Type B pancreatic cell (in vitro differentiated cells): ENCODE results near the gene PDCD10. TPM values are rescaled to one million over a fixed set of nuclear protein-coding genes. Genes with fewer than 3 reads are reported as not detected.

ENCODE experiments used
- DNase-seq: peaks from one replicate; pipeline ENCODE4 v3.0.0; 2021; ENCODE audit warnings: mixed read lengths; ENCODE audit not compliant: unreplicated experiment; ENCODE audit errors: extremely low spot score
- H3K27ac Mint-ChIP-seq: 2 replicates; pipeline ENCODE4 v1.8.0; 2021; ENCODE audit warnings: mild to moderate bottlenecking, mixed read lengths
- H3K27me3 Mint-ChIP-seq: 2 replicates; pipeline ENCODE4 v1.8.0; 2021; ENCODE audit warnings: mixed read lengths
- H3K36me3 Mint-ChIP-seq: 2 replicates; pipeline ENCODE4 v1.8.0; 2021; ENCODE audit warnings: mixed read lengths
- H3K4me1 Mint-ChIP-seq: one replicate; pipeline ENCODE4 v1.8.0; 2021; ENCODE audit warnings: mixed read lengths; ENCODE audit not compliant: unreplicated experiment
- H3K4me3 Mint-ChIP-seq: 2 replicates; pipeline ENCODE4 v1.8.0; 2021; ENCODE audit warnings: mild to moderate bottlenecking, mixed read lengths
- H3K9me3 Mint-ChIP-seq: 2 replicates; pipeline ENCODE4 v1.8.0; 2021; ENCODE audit warnings: mixed read lengths
- total RNA-seq: library from RNA; stranded (reverse); gene quantifications from 2 replicates; pipeline ENCODE4 v1.2.1, GENCODE V29; 2021; ENCODE audit warnings: low replicate concordance
- TF ChIP-seq, protein P1 (sequence below): fragments of 200-600 bp; sonication (generic); conservative IDR thresholded peaks from 2 replicates; pipeline ENCODE4 v1.5.0; 2021; ENCODE audit warnings: antibody characterized with exemption, mild to moderate bottlenecking

The PDCD10 gene
- total RNA-seq, 1 donor from 2014 or later, result 43.3 TPM

- TF ChIP-seq, protein P1, sequence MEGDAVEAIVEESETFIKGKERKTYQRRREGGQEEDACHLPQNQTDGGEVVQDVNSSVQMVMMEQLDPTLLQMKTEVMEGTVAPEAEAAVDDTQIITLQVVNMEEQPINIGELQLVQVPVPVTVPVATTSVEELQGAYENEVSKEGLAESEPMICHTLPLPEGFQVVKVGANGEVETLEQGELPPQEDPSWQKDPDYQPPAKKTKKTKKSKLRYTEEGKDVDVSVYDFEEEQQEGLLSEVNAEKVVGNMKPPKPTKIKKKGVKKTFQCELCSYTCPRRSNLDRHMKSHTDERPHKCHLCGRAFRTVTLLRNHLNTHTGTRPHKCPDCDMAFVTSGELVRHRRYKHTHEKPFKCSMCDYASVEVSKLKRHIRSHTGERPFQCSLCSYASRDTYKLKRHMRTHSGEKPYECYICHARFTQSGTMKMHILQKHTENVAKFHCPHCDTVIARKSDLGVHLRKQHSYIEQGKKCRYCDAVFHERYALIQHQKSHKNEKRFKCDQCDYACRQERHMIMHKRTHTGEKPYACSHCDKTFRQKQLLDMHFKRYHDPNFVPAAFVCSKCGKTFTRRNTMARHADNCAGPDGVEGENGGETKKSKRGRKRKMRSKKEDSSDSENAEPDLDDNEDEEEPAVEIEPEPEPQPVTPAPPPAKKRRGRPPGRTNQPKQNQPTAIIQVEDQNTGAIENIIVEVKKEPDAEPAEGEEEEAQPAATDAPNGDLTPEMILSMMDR, result no peak
- H3K4me1 Mint-ChIP-seq, result no peaks in the 10 kb centered on the region
- H3K36me3 Mint-ChIP-seq, result peaks cover 74% of the 10 kb centered on the region
- no peak overlapping the region for H3K27ac Mint-ChIP-seq
- no peak overlapping the region for H3K4me3 Mint-ChIP-seq
- H3K27me3 Mint-ChIP-seq, result no peaks in the 10 kb centered on the region
- peaks cover 5% of the 10 kb centered on the region for H3K9me3 Mint-ChIP-seq
- no peak for DNase-seq
Observed at GRCh38 chr3:167714871-167715270, 19.8 kb downstream of the PDCD10 start.

- Mint-ChIP-seq H3K9me3 (peaks cover 5% of the 10 kb centered on the region), H3K4me3 (no peak overlapping the region), H3K27me3 (no peaks in the 10 kb centered on the region), H3K36me3 (peaks cover 70% of the 10 kb centered on the region), H3K27ac (no peak overlapping the region), H3K4me1 (peaks cover 3% of the 10 kb centered on the region)
- TF ChIP-seq, protein P1, result no peak
- no peak for DNase-seq
Observed at GRCh38 chr3:167712445-167712844, 22.2 kb downstream of the PDCD10 start.

DNA sequence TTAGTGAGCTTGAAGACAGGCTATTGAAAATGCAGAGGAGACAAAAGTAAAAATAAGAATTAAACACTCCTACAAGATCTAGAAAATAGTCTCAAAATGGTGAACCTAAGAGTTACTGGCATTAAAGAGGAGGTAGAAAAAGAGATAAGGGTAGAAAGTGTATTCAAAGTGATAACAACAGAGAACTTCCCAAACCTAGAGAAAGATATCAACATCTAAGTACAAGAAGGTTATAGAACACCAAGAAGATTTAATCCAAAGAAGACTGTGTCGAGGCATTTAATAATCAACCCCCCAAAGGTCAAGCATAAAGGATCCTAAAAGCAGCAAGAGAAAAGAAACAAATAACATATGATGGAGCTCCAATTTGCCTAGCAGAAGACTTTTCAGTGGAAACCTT lies 23.3 kb downstream of the PDCD10 start:
- Mint-ChIP-seq H3K27ac (no peak overlapping the region), H3K4me1 (peaks cover 3% of the 10 kb centered on the region), H3K4me3 (no peak overlapping the region), H3K9me3 (peaks cover 5% of the 10 kb centered on the region), H3K36me3 (peaks cover 70% of the 10 kb centered on the region), H3K27me3 (no peaks in the 10 kb centered on the region)
- no peak for DNase-seq
- TF ChIP-seq, protein P1, result no peak

- TF ChIP-seq, protein P1, result no peak
- Mint-ChIP-seq H3K4me1 (peaks cover 8% of the 10 kb centered on the region), H3K36me3 (peaks cover 68% of the 10 kb centered on the region), H3K27ac (no peak overlapping the region), H3K27me3 (no peaks in the 10 kb centered on the region), H3K9me3 (peaks cover 5% of the 10 kb centered on the region), H3K4me3 (no peak overlapping the region)
- no peak for DNase-seq
Observed at GRCh38 chr3:167710552-167710951, 24.1 kb downstream of the PDCD10 start.

GRCh38 chr3:167709690-167710089 lies 25.0 kb downstream of the PDCD10 start:
- Mint-ChIP-seq H3K4me1 (peaks cover 8% of the 10 kb centered on the region), H3K4me3 (no peak overlapping the region), H3K27me3 (no peaks in the 10 kb centered on the region), H3K27ac (no peak overlapping the region), H3K9me3 (peaks cover 5% of the 10 kb centered on the region), H3K36me3 (peaks cover 60% of the 10 kb centered on the region)
- TF ChIP-seq, protein P1, result no peak
- DNase-seq, result no peak

- Mint-ChIP-seq H3K36me3 (peaks cover 33% of the 10 kb centered on the region), H3K27ac (no peak overlapping the region), H3K9me3 (no peaks in the 10 kb centered on the region), H3K4me1 (peaks cover 8% of the 10 kb centered on the region), H3K4me3 (no peak overlapping the region), H3K27me3 (no peaks in the 10 kb centered on the region)
- DNase-seq, result no peak
- TF ChIP-seq, protein P1, result no peak
Observed at GRCh38 chr3:167705840-167706239, 28.9 kb downstream of the PDCD10 start.
